Renal cortex interstitium (tissue), 11 donors: ENCODE measurements around the gene NOP56. TPM values are rescaled to one million over a fixed set of nuclear protein-coding genes. Genes with fewer than 3 reads are reported as not detected.
A peak's percentile ranks its signal among the peaks of the same experiment; 100 is the strongest.

Experiments
- DNase-seq, 11 donors: peaks; one replicate each; pipeline ENCODE4 v3.0.0-alpha.2; 2013; ENCODE audit warnings: low read depth in 9 of 11, low spot score in 4 of 11; ENCODE audit errors: extremely low read depth in 1 of 11
- polyA plus RNA-seq, 3 donors: library from polyadenylated mRNA; unstranded; fragments of 120-200 nt; gene quantifications; one replicate each; pipeline ENCODE4 v1.2.1, GENCODE V29; 2013; ENCODE audit not compliant: insufficient read length in 3 of 3

Gene NOP56
- polyA plus RNA-seq, 3 donors, result 227 to 269 (median 257) TPM

DNA sequence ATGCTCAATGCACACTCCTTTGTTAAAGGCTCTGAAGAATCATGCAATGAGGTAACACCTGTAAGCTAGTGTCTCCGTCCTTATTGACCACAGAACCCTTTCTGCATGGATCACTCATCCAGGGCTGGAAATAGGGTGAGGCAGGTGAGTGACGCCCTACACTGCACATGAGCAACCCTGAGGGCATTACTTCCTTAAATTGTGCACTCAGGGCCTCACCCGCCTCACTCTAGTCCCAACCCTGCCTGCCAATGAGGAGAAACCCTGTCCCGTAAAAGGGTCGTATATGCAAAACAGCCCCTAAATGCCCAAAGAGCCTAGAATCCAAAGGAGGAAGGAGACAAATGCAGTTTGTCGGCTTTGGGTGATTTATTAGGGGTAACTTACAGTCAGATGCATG is 33.6 kb upstream of the NOP56 start:
- DNase-seq, result no peak

DNA sequence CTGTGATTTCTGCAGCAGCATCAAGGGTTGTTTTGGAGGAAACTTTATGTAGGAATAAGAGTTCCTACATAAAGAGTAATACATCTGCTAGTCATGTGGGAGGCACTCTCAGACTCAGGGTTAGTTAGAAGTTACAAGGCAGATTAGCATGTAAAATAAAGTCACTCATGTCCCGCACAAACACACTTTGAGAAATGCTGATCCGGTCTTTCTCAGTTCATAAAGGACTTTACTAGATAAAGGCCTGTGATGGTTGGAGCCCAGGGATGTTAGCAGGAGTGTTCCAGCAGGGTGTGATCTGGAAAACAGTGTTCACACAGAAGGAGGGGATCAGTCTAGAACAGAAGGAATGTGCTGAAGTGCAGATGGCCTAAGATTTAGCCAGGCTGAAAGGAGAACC is 33.1 kb upstream of the NOP56 start:
- DNase-seq, result no peak

DNA sequence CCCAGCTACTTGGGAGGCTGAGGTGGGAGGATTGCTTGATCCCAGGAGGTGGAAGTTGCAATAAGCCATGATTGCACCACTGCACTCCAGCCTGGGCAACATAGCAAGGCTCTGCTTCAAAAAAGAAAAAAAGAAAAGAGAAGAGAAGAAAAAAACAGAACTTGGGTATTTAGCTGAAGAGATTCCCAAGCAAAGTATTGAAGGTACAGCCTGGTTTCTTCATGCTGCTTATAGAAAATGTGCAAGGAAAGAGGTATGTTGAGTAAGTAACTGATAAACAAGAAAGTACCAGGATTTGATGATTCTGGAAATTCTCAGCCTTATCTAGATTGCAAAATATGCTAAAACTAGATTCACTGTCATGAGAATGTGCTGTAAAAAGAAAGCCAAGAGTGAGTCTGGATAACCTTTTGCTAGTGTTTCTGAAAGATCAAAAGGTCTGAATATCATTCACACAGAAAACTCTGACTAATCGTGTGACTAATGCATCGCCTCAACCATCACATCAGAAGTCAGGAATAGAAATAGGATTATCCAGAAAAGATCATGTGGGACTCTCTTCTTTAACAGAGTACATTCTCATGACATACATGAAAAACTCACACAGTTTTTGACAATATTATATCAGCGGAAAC is 32.4 kb upstream of the NOP56 start:
- no peak for DNase-seq

DNA sequence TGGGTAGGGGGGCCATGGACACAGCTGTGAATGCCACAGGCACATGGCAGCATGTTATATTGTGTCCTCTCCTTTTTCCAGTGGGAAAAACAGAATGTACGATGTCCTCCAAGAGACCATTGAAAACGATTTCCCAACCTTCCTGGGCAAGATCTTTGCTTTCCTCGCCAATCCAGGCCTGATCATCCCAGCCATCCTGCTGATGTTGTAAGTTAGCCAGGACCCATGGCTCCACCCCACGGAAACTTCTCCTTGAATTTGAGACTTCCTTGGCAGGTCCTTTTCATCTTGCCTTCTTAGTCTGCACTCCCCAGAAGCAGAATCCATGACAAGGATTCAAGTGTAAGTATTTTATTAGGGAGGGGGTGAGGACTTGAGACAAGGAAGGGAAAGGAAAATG is 28.2 kb upstream of the NOP56 start:
- DNase-seq, result no peak

DNA sequence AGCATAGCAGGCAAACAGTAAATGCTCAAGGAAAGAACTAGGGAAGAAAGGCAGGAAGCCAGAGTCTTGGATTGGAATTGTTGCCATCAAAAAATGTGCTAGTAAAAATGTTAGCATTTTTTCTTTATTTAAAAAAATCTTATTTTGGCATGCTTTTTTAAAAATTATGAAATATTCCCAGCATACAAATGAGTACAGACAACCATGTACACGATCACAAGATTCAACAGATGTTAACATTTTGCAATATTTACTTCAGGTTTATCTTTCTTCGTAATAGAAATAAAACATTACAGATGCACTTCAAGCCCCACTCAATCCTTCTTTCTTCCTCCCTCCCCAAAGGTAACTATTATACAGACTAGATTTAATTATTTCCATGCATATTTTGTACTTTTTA is 27.4 kb upstream of the NOP56 start:
- no peak for DNase-seq

DNA sequence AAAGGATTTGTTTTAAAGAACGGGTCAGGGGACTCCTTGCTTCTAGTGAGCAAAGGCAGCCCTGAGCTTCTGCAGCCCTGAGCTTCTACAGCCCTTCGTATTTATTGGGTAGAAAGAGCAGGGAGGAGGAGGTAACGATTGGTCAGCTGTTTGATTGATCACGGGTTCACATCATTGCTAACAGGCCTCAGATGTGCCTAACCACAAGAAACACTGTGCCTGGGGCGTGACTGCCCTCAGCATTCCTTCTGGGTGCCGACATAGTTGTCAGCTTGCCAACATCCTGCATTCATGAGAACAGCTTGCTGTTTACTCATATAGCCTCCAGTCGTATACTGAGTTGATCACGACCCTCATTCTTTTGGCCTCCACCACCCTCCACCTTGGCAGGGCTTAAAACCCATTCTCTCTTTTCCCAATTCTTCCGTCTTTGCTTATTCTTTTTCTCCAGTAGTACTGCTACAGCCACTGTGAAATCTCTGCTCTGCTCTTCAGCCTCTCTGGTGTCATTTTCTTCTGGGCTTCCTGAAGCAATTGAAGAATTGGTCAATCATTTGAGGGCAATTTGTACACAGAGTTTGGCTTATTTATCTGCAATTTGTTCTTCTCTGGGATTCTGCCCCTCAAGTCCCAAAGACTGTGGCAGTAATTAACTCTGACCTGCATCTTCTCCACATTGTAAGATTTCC is 25.4 kb upstream of the NOP56 start:
- no peak for DNase-seq

DNA sequence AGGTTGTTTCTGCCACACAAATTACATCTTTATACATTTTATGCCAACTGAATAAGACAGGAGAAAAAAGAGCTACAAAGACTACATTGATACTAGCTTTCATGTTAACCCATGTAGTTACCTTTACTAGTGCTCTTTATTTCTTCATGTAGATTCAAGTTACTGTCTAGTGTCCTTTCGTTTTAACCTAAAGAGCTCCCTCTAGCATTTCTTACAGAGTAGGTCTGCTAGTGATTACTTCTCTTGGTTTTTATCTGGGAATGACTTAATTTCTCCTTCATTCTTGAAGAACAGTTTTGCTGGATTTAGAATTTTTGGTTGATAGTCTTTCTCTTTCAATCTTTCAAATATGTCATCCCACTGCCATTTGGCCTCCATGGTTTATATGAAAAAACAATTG is 21.2 kb upstream of the NOP56 start:
- no peak for DNase-seq

DNA sequence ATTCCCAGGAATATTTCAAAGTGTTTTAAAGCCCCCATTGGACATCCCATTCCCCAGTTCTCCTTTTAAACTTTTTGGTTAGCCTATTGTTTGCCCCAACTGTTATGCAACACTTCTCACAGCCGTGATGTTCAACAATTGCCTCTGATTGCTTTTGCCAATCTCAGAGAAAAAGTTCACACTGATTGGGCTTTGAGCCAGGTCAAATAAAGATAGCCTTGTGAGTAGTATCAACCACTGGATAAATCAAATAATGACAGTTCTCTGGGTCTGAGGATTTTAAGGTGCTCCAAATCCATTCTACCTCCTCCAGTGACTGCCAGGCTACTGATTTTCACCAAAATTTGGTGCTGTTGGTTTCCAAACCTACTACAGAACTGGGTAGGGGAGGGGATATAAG is 19.1 kb upstream of the NOP56 start:
- DNase-seq, result no peak

DNA sequence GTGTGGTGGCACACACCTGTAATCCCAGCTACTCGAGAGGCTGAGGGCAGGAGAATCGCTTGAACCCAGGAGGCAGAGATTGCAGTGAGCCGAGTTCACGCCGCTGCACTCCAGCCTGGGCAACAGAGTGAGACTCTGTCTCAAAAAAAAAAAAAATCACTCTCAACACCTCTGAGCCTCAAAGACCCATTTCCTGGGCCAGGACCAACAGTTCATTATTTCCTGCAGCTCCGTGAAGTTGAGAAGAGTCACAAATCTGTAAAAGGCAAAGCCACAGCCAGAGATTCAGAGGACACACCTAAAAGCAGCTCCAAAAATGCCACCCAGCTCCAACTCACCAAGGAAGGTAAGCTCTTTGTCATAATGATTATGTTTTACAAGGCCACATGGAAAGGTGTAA is 15.2 kb upstream of the NOP56 start:
- DNase-seq, result no peak

DNA sequence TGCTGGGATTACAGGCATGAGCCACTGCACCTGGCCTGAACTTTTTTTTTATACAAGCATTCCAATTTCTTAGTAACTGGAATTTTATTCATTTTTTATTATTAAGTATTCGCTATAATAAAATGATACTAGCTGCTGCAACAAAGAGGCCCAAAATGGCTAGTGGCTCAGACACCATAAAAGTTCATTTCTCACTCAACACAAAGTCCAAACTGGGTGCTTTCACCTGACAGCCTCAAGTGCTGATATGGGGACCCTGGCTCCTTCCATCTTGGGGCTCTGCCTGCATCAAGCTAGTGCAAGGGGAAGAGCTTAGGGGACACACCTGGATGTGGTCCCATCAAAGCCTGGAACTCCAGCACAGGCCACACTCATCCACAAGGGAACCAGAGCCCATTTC is 12.2 kb upstream of the NOP56 start:
- DNase-seq, result no peak

DNA sequence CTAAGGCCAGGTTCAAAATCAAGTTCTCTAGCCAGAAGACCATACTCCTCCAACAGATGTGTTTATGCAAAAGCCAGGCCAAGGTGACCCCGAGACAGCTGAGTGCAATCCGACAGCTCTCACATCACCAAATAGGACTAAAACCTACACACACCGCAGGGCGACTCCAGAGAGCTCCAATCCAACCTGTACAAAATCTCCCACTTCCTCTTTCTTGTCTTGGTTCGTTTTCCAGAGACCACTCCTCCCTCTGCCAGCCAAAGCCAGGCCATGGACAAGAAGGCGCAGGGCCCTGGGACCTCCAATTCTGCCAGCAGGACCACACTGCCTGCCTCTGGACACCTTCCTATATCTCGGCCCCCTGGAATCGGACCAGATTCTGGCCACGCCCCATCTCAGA is 11.5 kb upstream of the NOP56 start:
- DNase-seq, result no peak

DNA sequence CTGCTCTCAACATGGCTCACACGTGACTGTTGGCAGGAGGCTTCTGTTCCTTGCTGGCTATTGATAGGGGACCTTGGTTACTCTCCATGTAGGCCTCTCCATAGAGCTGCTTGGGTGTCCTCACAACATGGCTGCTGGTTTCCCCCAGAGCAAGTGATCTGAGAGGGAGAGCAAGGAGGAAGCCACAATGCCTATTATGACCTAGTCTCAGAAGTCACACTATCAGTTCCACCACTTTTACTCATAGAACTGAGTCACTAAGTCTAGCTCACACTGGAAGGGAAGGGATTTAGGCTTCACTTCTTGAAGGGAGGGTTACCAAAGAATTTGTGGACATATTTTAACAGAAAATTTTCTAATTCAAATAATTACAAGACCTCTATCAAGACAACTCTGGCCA is 8.7 kb upstream of the NOP56 start:
- no peak for DNase-seq

DNA sequence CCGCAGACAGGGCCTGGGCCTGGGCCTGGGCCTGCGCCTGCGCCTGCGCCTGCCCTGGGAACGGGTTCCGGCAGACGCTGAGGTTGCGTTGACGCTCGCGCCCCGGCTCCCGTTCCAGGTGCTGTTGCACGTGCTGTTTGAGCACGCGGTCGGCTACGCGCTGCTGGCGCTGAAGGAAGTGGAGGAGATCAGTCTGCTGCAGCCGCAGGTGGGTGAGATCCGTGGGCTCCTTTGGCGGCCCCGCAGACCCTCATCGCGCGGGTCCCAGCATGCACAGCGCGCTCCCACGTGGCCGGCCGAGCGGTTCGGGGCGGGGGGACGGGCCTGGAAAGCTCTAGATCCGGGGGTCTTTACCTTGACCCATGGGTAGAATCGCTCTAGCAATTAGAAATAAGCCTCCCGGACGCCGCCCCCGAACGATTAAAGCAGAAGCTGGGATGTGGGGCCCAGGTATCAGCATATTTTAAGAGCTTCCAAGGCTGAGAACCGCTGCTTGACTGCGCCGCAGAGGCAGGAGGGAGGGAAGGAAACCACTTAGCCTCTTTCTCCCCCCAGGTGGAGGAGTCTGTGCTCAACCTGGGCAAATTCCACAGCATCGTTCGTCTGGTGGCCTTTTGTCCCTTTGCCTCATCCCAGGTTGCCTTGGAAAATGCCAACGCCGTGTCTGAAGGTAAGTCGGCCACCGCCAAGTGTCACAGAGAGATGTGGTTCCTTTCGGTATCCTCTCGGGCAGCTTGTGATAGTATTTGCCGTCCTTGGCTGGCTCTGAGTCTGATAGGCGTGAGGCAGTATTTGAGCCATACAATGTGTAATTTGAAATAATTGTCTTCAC is 508 bp downstream of the NOP56 start:
- peak in 7 of 11 donors; percentile 11 to 34 (median 27) for DNase-seq

DNA sequence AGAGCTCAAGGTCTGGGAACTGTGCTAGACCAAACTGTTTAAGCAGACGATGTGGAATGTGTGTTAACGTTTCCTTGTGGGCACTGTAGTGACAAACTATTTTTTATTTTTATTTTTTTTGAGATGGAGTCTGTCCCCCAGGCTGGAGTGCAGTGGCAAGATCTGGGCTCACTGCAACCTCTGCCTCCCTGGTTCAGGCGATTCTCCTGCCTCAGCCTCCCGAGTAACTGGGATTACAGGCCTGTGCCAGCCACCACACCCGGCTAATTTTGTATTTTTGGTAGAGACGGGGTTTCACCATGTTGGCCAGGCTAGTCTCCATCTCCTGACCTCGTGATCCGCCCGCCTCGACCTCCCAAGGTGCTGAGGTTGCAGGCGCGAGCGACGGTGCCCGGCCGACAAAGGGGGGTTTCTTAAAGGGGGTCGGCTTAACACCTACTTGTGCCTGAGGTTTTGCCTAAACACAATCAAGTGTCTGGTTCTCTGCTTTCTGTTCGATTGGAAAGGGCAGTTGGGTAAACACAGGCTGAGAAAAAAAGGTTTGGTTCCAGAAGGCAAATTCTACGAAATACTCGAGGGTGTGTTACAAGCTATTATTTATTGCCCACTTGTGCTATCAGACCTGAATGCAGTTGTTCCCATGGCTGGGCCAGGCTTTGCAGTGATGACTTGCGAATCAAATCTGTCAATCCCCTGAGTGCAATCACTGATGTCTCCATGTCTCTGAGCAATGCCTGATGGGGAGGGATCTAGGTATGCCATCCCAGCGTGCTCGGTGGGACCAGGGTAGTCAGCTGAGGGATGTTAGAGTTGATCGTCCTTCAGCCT is 1.3 kb downstream of the NOP56 start:
- no peak for DNase-seq

DNA sequence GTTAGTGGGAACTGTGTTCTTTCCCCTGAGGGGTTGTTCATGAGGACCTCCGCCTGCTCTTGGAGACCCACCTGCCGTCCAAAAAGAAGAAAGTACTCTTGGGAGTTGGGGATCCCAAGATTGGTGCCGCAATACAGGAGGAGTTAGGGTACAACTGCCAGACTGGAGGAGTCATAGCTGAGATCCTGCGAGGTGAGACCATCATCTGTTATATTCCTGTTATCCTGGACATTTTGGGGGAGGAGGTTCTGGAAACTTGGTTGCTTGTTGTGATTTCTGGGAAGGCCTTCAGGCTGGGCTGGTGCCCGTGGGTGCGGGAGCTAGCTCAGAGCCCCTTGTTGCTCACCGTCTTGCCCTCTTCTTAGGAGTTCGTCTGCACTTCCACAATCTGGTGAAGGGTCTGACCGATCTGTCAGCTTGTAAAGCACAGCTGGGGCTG is 2.0 kb downstream of the NOP56 start:
- DNase-seq, result no peak

DNA sequence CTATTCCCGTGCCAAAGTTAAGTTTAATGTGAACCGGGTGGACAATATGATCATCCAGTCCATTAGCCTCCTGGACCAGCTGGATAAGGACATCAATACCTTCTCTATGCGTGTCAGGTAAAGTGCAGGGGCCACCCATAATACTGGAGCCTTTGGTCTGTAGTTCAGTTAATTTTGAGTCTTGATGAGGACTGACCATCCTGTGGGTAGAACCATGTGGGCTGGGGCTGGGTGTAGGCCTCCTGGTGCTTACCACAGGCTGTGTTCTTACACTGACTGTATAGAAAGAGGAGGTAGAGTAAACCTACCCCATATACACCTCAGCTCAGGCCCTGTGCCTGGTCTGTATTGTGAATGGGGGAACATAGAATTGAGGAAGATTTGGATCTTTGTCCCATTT is 2.4 kb downstream of the NOP56 start:
- DNase-seq, result no peak

DNA sequence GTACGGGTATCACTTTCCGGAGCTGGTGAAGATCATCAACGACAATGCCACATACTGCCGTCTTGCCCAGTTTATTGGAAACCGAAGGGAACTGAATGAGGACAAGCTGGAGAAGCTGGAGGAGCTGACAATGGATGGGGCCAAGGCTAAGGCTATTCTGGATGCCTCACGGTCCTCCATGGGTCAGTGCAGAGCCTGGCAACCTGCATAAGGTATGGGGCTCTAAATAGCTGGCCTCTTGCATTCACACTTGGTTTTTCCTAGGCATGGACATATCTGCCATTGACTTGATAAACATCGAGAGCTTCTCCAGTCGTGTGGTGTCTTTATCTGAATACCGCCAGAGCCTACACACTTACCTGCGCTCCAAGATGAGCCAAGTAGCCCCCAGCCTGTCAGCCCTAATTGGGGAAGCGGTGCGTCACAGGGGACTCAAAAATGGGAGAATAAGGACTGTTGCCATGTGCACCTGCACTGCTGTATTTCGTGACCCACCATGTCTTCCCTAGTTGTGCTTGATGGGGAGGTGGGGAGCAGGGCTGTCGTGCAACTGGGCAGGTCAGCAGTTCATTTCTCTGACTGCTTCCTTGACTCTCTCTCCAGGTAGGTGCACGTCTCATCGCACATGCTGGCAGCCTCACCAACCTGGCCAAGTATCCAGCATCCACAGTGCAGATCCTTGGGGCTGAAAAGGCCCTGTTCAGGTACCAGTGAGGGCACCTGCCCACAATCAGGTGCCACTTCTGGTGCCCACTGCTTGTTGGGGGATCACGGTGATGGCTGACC is 3.1 kb downstream of the NOP56 start:
- no peak for DNase-seq

DNA sequence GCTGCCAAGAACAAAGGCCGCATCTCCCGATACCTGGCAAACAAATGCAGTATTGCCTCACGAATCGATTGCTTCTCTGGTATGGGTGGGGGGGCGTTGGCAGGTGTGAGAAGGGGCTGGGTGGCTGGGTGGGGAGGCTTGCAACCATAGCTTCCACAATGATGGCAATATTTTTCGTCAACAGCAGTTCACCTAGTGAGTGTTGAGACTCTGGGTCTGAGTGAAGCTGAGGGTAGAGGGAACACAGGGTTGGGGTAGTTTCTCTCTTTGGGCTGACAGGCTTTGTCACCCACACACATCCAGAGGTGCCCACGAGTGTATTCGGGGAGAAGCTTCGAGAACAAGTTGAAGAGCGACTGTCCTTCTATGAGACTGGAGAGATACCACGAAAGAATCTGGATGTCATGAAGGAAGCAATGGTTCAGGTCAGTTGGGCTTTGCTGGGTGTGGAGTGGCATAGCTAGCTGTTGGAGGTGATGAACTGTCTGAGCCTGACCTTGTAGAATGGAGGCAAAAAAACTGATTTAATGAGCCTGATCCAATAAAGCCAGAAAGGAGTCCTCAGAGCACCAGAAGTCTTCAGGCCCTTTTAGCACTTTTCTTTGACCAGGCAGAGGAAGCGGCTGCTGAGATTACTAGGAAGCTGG is 4.2 kb downstream of the NOP56 start:
- DNase-seq, result no peak
